DND-41 (cell line): ENCODE results near the gene ALOX12B.
A peak's percentile ranks its signal among the peaks of the same experiment; 100 is the strongest.

Source experiments
- ATAC-seq: fragments of 200-7000 bp; cut with Tn5 transposase; 3 replicates; pipeline ENCODE4 v1.9.1; 2021; ENCODE audit warnings: low read depth; ENCODE audit not compliant: insufficient read depth
- DNase-seq: peaks from one replicate; pipeline ENCODE4 v3.0.0-alpha.2; 2020
- H2AFZ ChIP-seq: 2 replicates; pipeline ENCODE4 v1.6.0; 2012; ENCODE audit warnings: low read depth, low read length
- H3K27ac ChIP-seq: 2 replicates; pipeline ENCODE4 v1.5.1; 2012; ENCODE audit warnings: low read length, inconsistent platforms
- H3K27me3 ChIP-seq: fragments of 200-600 bp; sonication (generic); 2 replicates; pipeline ENCODE4 v1.6.0; 2012; ENCODE audit warnings: low read length, mild to moderate bottlenecking, inconsistent platforms; ENCODE audit not compliant: insufficient read depth, poor library complexity
- H3K36me3 ChIP-seq: 2 replicates; pipeline ENCODE4 v1.5.1; 2012; ENCODE audit warnings: low read length, inconsistent platforms; ENCODE audit not compliant: insufficient read depth
- H3K4me1 ChIP-seq: 2 replicates; pipeline ENCODE4 v1.5.1; 2012; ENCODE audit warnings: mild to moderate bottlenecking, low read length; ENCODE audit not compliant: insufficient read depth
- H3K4me2 ChIP-seq: 2 replicates; pipeline ENCODE4 v1.6.0; 2012; ENCODE audit warnings: mild to moderate bottlenecking, moderate library complexity, low read length, inconsistent platforms; ENCODE audit not compliant: insufficient read depth
- H3K4me3 ChIP-seq, 2 experiments: fragments of 200-600 bp in 1 of 2; shearing (Covaris generic) in 1 of 2; 2 replicates each; pipeline ENCODE4 v1.5.1; 2012 to 2016; ENCODE audit warnings: inconsistent platforms in 2 of 2, low read length in 2 of 2, mild to moderate bottlenecking in 2 of 2, low read depth in 1 of 2, moderate library complexity in 1 of 2
- H3K79me2 ChIP-seq: 2 replicates; pipeline ENCODE4 v1.6.0; 2012; ENCODE audit warnings: low read length, inconsistent platforms; ENCODE audit not compliant: insufficient read depth
- H3K9ac ChIP-seq: 2 replicates; pipeline ENCODE4 v1.6.0; 2012; ENCODE audit warnings: low read depth, mild to moderate bottlenecking, inconsistent platforms, low read length, moderate library complexity
- H3K9me3 ChIP-seq: 2 replicates; pipeline ENCODE4 v1.5.1; 2012; ENCODE audit warnings: low read length, moderate library complexity, mild to moderate bottlenecking, inconsistent platforms; ENCODE audit not compliant: insufficient read depth, severe bottlenecking
- H4K20me1 ChIP-seq: 2 replicates; pipeline ENCODE4 v1.6.0; 2012; ENCODE audit warnings: low read length; ENCODE audit not compliant: insufficient read depth
- EZH2 ChIP-seq: IDR thresholded peaks from 3 replicates; pipeline ENCODE4 v1.6.1; 2012; ENCODE audit warnings: borderline replicate concordance, low read depth, mild to moderate bottlenecking, moderate library complexity, low read length, inconsistent platforms; ENCODE audit not compliant: severe bottlenecking
- TF ChIP-seq, protein P1 (sequence below): IDR thresholded peaks from 2 replicates; pipeline ENCODE4 v1.5.1; 2012; ENCODE audit warnings: borderline replicate concordance, low read length, moderate library complexity, mild to moderate bottlenecking; ENCODE audit not compliant: poor library complexity, severe bottlenecking; ENCODE audit errors: extremely low read depth

Gene ALOX12B

DNA sequence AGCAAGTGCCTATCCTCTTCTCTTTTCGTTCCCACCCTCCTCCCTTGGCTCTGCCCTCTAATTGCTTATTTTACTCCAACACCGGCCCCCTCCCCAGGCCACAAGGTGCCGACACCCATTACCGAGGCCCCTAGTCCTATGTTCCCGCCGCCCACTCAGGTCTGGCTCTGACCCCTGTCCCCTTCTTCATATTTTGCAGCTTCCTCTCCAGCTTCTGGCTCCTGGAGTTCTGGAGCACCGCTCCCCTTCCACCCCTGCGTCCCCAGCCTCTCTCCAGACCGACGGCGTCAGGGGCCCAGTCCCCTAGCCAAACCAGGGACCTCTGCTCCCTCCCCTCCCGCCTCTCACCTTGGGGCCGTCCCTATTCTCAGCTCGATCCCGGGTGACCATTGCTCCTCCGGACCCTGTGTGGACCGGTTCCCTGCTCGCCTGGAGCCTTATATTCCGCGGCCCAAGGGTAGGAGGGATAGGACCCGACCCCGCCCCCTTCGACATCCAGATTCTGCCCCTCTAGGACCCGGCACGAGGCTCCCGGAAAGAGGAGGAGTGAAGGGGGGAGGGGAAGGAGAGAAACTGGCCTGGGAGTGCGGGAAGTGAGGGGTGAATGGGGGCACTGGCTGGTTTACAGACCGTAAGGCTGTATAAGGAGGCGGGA, 36.3 kb upstream of the ALOX12B start, which contains the start of gene HES7:
TSS of gene HES7 (minus strand) at position 412 of the 655 bp plus-strand sequence. CDS start at position 390, 22 bp downstream.
- DNase-seq (no peak), ATAC-seq (no peak)
- peak within 1 kb of the TSS; percentile 100 for H3K4me2 ChIP-seq
- peaks cover 78% of the 10 kb centered on the region for H3K4me1 ChIP-seq
- peak within 1 kb of the TSS; percentile 56; the same call in 1 of the 2 replicates for H3K9ac ChIP-seq
- TF ChIP-seq EZH2, result no peak
- TF ChIP-seq, protein P1, sequence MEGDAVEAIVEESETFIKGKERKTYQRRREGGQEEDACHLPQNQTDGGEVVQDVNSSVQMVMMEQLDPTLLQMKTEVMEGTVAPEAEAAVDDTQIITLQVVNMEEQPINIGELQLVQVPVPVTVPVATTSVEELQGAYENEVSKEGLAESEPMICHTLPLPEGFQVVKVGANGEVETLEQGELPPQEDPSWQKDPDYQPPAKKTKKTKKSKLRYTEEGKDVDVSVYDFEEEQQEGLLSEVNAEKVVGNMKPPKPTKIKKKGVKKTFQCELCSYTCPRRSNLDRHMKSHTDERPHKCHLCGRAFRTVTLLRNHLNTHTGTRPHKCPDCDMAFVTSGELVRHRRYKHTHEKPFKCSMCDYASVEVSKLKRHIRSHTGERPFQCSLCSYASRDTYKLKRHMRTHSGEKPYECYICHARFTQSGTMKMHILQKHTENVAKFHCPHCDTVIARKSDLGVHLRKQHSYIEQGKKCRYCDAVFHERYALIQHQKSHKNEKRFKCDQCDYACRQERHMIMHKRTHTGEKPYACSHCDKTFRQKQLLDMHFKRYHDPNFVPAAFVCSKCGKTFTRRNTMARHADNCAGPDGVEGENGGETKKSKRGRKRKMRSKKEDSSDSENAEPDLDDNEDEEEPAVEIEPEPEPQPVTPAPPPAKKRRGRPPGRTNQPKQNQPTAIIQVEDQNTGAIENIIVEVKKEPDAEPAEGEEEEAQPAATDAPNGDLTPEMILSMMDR, result no peak
- no peak within 1 kb of the TSS for H3K27ac ChIP-seq
- no peaks in the 10 kb centered on the region for H3K9me3 ChIP-seq
- H3K79me2 ChIP-seq, result no peaks in the 10 kb centered on the region
- H3K27me3 ChIP-seq, result peaks cover 46% of the 10 kb centered on the region
- H4K20me1 ChIP-seq, result peaks cover 30% of the 10 kb centered on the region; the same call in 1 of the 2 replicates
- H3K4me3 ChIP-seq, result peak within 1 kb of the TSS in 1 of 2 experiments; percentile 96; a peak in 2 of 4 replicates
- H3K36me3 ChIP-seq, result no peaks in the 10 kb centered on the region
- peak within 1 kb of the TSS; percentile 60; the same call in 1 of the 2 replicates for H2AFZ ChIP-seq

DNA sequence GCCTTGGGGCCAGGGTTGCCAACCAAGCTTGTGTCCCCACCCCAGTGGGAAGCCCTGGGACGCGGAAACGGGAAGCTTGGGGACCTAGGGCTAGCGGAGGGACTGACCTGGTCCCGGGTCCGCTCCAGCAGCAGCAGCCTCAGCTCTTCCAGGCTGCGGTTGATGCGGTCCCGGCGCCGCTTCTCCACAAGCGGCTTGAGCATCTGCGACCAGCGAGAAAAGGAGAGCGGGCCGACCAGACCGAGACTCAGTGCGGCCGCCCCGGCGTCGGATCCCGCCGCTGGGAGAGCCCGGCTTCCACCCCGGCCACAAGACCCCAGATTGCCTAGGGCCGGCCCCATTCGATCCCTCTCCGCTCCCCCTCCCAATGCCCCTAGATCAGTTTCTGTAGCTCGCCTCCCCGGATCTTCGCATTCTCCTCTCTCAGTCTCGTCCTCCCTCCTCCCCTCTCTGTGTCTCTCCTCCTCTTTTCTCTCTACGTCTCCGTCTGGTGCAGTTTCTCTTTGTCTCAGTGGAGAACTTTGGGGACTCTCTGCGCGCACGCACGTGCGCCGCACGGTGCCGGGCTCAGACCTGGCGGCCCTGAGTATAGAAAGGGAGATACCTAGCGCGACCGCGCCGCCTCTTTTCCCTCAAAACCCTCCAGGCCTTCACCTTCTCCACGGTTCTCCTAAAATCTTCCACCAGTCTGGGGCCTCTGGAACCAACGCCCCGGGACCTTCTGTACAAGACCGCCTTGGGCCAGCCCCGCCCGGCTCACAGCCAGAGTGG, 35.6 kb upstream of the ALOX12B start:
- peak; percentile 93 for TF ChIP-seq EZH2
- TF ChIP-seq, protein P1, result no peak
- Histone ChIP-seq H3K79me2 (no peaks in the 10 kb centered on the region), H3K4me2 (peak overlapping the region; percentile 100), H2AFZ (no peak overlapping the region), H3K36me3 (no peaks in the 10 kb centered on the region), H3K4me1 (peaks cover 85% of the 10 kb centered on the region), H3K4me3 (no peak overlapping the region), H4K20me1 (peaks cover 30% of the 10 kb centered on the region; the same call in 1 of the 2 replicates), H3K9me3 (no peaks in the 10 kb centered on the region), H3K27ac (no peak overlapping the region), H3K9ac (no peak overlapping the region), H3K27me3 (peaks cover 46% of the 10 kb centered on the region)
- ATAC-seq, result no peak
- DNase-seq, result peak; percentile 29

- no peak for ATAC-seq
- no peaks in the 10 kb centered on the region for H3K79me2 ChIP-seq
- H3K9me3 ChIP-seq, result no peaks in the 10 kb centered on the region
- H2AFZ ChIP-seq, result no peak overlapping the region
- H3K36me3 ChIP-seq, result no peaks in the 10 kb centered on the region
- no peak for DNase-seq
- no peak overlapping the region for H3K27ac ChIP-seq
- no peak overlapping the region; the same call in 1 of the 2 replicates for H3K9ac ChIP-seq
- peaks cover 53% of the 10 kb centered on the region for H3K27me3 ChIP-seq
- H3K4me3 ChIP-seq, result peak overlapping the region in 1 of 2 experiments; percentile 98; a peak in 1 of 4 replicates
- peaks cover 91% of the 10 kb centered on the region for H3K4me1 ChIP-seq
- peaks cover 30% of the 10 kb centered on the region; the same call in 1 of the 2 replicates for H4K20me1 ChIP-seq
- peak overlapping the region; percentile 100 for H3K4me2 ChIP-seq
- TF ChIP-seq EZH2, result no peak
- TF ChIP-seq, protein P1, result no peak
Observed at GRCh38 chr17:8122422-8122923, 35.0 kb upstream of the ALOX12B start.
